HG03066 (cell line): Measurements from ENCODE around the gene RDH5.

ENCODE experiments used
- ATAC-seq: cut with Tn5 transposase; IDR thresholded peaks from one replicate; pipeline ENCODE4 v1.9.1; 2021; ENCODE audit warnings: low read depth; ENCODE audit not compliant: unreplicated experiment

RDH5 gene

GRCh38 chr12:55727643-55728185 is 7.5 kb downstream of the RDH5 start:
- no peak for ATAC-seq

DNA sequence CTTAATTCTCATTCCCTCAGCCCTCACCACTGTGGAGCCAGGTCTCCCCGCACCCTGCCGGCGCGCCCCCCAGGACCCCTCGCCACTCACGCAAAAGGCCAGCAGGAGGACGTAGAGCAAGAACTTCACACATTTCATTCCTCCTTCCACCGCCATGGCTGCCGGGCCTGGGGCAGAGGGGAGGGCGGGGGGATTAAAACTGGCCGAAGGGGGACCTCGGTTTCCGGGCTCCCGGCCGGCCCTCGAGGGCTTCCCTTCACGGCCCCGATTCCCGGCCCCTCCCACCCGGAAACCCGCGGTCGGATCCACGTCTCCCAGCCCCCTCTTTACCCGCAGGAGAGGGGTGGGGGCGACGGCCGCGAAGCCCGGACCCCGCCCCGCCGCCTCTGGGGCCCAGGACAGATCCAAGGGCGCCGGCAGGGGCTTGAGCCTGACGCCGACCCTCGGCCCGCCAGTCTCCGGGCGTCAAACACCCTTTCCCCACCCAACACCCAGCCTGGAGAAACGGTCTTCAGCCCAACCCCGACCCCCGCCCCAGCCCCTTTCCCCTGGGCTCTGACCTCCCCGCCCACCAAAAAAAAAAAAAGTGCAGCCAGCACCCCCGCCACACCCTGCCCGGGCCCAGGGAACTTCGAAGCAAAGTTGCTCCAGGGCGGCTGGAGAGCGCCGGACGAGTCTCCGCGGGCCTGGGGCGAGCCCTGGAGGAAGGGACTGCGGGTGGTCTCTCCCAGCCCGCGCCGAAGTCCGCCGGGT is 8.2 kb downstream of the RDH5 start:
- peak; percentile 15 for ATAC-seq

DNA sequence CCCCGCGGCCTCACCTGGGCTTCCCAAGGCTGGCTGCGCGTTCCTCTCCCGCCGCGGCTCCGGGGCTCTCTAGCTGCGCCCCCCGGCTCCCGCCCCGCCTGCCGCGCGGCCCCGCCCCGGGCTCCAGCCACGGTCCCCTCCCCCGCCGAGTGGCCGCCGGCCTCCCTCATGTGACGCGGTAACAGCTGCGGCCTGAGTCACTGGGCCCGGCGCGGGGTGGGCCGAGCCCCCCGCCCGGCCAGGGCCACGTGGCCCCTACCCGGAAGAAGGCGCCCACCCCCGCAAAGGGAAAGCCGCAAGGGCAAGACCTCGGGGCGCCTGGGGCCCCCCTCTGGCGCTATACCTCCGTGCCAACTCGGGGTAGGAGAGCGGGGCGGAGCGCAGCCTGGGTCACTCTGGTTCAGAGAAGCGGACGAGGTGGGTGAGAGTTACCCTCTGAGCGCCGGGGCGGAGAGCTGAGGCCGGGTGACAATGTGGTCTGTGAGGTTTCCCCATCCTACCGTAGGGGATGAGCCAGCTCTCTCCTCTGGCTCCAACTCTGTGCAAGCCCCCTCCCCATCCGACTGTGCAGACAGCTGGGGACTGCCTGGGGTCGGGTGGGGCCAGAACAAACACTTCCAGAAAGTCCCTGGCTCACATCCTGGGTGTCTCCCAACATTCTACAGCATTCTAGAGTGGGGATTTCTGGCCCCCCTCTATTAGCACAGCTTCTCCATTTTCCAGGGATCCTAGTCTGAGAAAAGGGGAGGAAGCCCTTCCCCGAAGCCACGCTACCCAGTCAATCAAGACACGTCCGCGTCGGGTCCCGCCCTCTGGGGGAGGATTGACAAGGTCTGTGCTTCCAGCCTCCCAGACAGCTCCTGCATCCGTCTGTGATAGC is 9.0 kb downstream of the RDH5 start, which contains the start of gene CD63:
Gene CD63 (minus strand): TSS at position 71 of the 880 bp plus-strand sequence. CDS start 668 bp downstream, outside the sequence.
- peak; percentile 64 for ATAC-seq

- ATAC-seq = peak; percentile 40
These were observed 9.9 kb downstream of the RDH5 start for GRCh38 chr12:55729819-55730818.

GRCh38 chr12:55732288-55732687 is 12.1 kb downstream of the RDH5 start:
- no peak for ATAC-seq

- ATAC-seq = no peak
These were observed 12.9 kb downstream of the RDH5 start for GRCh38 chr12:55733021-55733555.

DNA sequence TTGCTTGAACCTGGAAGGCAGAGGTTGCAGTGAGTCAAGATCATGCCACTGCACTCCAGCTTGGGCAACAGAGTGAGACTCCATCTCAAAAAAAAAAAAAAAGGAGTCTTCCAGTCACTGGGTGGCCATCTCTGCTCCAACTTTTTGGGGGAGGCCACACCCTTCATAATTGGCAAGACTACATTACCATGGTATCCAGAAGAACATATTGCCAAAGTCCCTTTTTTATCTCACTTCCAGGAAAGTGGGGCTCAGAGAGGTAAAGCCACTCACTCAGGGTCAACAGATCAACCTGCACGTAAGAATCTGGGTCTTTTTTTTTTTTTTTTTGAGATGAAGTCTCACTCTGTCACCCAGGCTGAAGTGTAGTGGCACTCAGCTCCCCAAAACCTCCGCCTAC is 13.7 kb downstream of the RDH5 start:
- ATAC-seq = no peak

- ATAC-seq = no peak
These were observed 14.4 kb downstream of the RDH5 start for GRCh38 chr12:55734595-55734994.

- ATAC-seq = no peak
These were observed 15.9 kb downstream of the RDH5 start for GRCh38 chr12:55736076-55736475.

GRCh38 chr12:55736780-55737580 is 16.8 kb downstream of the RDH5 start:
- no peak for ATAC-seq

DNA sequence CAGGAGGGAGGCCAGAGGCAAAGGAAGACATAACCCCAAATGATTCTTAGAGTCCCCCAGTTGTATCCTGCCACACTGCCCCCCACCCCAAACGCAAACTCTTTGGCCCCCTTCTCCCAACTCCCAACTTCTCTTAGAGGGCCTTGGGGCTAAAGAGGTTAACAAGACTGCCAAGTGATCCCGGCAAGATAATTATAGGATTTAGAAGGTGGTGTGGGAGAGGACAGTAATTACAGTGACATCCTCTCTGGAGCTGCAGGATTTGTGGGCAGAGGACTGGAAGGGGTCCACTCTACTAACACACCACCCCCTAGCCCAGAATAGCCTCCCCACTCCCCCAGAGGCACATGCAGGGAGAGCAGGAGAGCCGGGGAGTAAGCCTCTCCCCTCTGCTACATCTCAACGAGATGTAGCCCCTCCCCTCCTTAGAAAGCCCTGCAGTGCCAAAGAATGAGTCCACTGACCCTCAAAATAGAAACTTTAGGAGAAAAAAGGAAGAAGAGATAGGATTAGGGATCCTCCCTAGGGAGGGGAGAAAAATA is 17.5 kb downstream of the RDH5 start:
- ATAC-seq = peak; percentile 8

DNA sequence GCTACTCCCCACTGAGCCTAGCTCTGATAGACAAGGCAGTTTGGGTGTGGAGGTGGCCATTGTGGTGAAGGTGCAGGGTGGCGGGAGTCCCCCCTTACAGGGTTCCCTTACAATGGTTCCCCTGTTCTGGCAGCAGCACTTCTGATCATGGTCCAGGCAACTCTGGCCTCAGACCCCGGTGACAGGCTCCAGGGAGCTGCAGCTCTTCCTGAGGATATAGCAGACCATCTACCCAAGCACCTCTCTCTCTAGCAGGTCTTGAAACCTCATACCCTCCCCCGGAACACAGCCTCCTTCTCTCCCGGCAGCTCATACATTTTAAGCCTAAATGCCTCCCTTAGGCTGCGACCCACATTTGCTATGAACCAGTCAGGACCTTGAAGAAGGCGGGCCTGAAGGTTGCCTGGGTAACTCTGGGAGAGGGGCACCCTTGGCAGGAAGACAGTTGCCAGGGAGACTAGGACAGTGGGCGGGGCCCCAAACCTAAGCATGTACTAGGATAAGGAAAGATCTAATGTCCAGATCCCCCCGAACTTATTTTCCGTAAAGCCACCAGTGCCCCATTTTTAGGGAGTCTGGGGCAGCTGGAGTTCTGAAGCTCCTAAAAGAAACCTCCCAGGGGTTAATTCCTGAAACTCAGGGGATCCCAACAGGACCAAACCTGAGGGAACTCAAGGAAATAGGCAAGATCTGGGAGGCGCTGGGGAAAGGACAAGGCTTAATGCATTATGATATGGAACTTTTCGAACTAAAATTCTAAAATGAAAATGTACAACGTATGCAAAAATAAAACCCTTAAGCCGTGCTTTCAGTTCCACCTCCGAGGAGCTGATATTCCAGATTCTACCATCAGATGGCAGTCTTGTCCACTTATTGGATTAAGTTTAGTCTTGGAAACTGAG is 18.2 kb downstream of the RDH5 start:
- ATAC-seq = peak; percentile 80

DNA sequence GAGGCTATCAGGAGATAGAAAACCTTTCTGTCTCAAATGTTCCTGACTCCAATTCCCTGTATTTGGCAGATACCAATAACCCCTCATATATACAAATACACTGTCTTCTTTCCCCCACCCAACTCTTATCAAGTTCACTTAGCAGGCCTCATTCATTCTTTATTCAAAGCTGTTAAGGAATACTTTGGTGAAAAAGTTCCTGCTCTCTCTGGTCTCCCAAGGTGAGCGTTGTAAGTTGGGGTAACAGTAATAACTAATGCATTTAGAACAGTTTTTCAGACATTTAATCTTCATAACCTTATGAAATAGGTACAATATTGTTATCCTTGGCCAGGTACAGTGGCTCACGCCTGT is 18.8 kb downstream of the RDH5 start:
- ATAC-seq = no peak

- ATAC-seq = no peak
These were observed 21.9 kb downstream of the RDH5 start for GRCh38 chr12:55741931-55742680.

- peak; percentile 29 for ATAC-seq
These were observed 22.7 kb downstream of the RDH5 start, which contains the start of gene GDF11 for GRCh38 chr12:55742719-55743405. Gene GDF11, plus strand, starts transcription at chr12:55743122. Its CDS starts 195 bp downstream, at chr12:55743317.
